Activated CD4-positive, alpha-beta T cell treated with anti-CD3 and anti-CD28 coated beads for 1 hour (primary cell): ENCODE data around the gene CNTNAP2.
A peak's percentile ranks its signal among the peaks of the same experiment; 100 is the strongest.
"Not testable (repeated sequence)": the region's sequence is repeated elsewhere in the genome, so short reads cannot be mapped to it uniquely, and the experiment has no call there.

Experiments
- DNase-seq: peaks from one replicate; pipeline ENCODE4 v3.0.0-alpha.2; 2020

The CNTNAP2 gene

DNA sequence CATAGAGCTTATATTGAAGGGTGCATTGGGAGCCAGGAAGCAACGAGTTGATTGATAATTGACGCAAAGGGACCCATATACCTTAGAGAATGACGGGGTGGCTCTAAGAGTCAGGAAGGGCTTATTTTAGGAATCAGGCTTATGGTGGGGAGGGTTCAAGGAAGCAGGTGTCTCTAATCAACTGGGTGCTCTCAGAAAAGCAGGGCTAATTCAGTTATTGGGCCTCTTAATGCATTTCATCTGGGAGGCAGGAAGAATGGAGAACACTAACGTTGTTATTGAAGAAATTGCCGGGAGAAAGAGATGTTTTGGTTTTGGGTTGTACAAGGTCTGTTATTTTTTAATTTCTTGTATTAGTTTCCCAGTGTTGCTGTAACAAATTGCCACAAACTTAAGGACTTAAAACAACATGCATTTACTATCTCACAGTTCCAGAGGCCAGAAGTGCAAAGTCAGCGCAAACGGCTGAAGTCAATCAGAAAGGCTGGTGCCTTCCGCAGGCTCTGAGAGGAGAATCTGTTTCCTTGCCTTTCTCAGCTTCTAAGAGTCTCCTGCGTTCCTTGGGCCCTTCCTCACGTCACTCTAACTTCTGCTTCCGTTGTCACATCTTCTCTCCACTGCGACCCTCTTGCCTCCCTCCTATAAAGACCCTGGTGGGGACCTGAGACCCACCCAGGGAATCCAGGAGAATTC lies 2145.5 kb downstream of the CNTNAP2 start:
- DNase-seq, result no peak

- peak; percentile 47 for DNase-seq
Measured at GRCh38 chr7:148262721-148263229, 2146.2 kb downstream of the CNTNAP2 start.

- no peak for DNase-seq
Measured at GRCh38 chr7:148264933-148265557, 2148.4 kb downstream of the CNTNAP2 start.

DNA sequence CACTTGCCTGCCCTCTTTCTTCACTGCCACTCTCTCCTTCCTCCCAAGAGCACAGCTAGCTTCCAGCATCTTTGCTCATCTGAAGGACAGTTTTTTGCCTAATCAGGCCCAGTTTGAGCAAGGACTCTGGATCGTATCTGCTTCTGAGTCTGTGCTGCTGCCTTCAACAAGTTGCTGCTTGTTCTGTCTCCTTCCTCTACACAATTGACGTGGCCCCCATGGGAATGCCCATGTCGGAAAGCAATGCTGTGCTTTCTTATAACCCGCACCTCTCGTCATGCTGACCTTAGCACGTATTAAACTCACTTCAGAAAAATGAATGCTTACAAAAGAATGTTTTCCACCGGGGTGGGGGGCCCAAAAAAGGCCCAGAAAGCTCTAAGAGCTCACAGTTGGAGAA lies 2149.3 kb downstream of the CNTNAP2 start:
- DNase-seq, result no peak

GRCh38 chr7:148266795-148267194 lies 2150.2 kb downstream of the CNTNAP2 start:
- no peak for DNase-seq

DNA sequence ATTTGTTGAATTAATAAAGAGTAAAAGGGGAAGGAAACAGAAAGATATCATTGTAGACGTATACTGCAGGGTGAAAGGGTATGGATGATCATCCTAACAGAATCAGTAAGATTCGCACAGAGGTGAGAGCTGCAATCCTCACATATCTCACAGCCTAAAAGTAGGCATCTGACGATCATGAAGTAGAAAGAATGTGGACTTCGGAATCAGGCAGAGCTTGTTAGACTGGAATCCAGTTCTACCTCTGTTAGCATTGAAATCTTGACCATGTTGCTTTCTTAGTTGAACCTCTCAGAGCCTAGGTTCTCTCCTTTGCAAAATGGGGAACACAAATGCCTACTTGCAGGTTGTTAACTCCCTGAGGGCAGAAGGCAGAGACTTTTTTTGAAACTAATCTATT lies 2154.0 kb downstream of the CNTNAP2 start:
- no peak for DNase-seq

DNA sequence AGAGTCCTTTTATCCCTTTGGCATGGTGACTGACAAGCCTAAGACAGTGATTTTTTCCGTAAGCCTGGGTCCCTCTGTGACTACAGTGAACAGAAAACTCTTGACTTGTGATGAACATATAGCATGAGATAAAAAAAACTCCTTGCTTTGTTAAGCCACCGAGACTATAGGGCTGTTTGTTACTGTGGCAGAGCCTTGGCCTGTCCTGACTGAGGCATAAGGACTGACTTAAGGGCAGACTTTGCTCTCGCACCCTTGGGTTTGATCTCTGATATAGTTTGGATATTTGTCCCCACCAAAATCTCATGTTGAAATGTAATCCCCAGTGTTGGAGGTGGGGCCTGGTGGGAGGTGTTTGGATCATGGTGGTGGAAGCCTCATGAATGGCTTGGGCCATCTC lies 2157.5 kb downstream of the CNTNAP2 start:
- no peak for DNase-seq

- no peak for DNase-seq
Measured at GRCh38 chr7:148275359-148275890, 2158.8 kb downstream of the CNTNAP2 start.

GRCh38 chr7:148276314-148277041 lies 2159.9 kb downstream of the CNTNAP2 start:
- no peak for DNase-seq

DNA sequence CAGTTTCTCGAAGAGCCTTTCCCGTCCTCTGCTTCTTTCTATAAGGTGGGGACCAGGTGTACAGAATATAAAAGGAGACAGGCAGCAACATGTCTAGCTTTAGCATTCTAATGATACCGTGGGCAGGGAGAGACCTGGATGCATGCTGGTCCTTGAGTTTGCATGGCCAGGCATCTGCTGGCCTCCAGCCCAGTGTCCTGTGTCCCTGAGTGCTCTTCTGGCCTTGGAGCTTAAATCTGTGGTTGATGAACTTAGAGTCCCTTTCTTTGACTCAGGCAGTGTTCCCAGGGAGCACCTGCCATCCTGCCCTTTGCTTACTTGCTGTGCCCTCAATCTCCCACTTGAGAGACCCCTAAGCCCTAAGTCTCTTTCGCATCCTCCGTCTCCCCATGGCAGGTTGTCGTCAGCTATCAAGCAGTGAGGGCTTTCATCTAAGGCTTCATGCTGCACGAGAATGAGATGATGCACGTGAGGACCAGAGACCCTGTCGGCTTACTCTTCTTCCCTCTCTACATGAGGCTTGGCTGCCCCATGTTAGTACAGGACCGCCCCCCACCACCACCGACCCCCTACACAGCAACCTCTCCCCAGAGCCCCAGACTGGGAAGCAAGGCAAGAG lies 2160.6 kb downstream of the CNTNAP2 start:
- DNase-seq, result no peak

DNA sequence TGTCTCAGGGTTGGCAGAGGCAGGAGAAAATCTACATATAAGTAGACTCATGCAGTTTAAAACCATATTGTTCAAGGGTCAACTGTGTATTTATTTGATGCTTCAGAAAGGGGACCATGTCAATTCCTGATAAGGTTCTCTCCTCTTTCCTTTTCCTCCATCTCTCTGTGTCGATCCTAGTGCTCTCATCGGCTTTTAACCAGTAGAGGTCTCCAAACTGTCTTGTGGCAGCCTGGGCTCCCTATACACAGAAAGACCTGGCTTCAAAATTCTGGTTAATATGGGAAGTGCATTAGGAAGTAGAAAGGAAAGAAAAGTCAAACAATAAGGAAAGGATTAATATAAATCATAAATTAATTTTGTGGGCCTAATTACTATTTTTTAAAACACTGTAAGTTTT lies 2169.5 kb downstream of the CNTNAP2 start:
- no peak for DNase-seq

DNA sequence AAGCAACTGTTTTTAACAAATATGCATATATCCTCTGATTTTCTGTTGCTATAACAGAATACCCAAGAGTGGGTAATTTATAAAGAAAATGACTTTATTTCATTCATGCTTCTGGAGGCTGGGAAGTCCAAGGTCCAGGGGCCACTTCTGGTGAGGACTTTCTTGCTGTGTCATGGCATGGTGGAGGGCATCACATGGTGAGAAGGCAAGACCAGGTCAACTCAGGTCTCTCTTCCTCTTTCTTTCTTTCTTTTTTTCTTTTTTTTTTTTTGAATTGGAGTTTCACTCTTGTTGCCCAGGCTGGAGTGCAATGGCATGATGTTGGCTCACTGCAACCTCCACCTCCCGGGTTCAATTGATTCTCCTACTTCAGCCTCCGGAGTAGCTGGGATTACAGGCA lies 2170.9 kb downstream of the CNTNAP2 start:
- no peak for DNase-seq

- no peak for DNase-seq
Measured at GRCh38 chr7:148288592-148289151, 2172.1 kb downstream of the CNTNAP2 start.

- no peak for DNase-seq
Measured at GRCh38 chr7:148289630-148290029, 2173.0 kb downstream of the CNTNAP2 start.

DNA sequence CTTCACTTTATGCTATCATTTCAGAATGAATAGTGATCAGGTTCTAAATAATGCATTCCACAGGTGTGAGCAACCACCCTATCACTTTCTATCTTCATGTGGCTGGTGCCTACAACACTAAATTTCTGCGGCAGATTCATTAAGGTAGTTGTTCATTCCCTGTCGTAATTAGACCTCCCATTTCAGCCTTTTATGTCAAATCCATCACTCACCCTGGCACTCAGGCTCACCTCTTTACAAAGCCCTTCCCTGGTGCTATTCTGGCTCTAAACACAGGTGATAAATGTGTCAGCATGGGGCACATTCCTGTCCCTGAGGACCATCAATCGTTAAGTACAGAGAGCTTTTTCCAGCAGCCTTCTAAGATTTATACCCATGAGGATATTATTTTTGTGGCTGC lies 2173.9 kb downstream of the CNTNAP2 start:
- DNase-seq, result no peak

DNA sequence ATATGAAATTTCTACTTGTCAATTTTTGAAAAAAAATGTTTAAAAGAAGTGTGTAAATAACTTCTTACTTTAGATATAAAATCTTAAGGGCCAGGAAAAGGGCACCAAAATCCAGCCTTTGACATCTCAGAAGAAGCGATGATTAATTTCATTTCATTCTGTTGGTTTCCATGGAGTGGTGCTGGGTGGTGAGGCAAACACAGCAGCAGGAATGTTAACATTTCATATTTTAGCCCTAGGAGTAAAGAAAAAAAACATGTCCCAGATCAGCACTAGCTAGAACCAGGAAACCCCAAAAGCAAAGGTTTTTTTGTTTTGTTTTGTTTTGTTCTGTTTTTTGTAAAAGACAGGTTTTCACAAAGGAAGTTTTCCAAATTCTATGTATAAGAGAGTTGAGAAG lies 2175.2 kb downstream of the CNTNAP2 start:
- DNase-seq, result no peak

DNA sequence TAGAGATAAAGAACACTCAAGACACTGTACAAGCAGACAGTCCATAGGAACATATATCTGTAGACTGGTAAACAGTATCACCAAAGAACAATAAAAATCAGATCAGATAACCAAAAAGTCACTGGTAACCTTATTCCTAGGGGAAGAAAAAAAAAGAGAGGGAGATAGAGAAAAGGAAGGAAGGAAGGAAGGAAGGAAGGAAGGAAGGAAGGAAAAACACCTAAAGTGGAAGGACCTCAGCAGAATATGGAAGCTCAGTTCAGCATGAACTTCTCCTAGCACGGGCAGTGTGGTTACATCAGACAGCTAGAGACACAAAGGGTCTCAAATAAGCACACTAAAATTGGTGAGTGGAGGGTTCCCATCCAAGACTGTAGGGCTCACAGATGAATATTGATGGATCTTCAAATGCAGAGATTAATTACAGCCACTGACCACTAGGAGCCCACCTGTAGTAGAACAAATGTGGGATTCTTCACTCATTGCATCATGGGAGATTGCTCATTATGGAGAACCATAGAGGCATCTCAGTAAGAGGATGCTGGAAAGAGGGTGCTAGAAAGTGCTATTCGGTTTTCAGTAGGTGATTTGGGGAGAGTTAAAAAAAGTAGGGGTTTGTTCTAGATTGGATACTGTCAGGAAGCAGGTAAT lies 2180.5 kb downstream of the CNTNAP2 start:
- DNase-seq, result no peak

GRCh38 chr7:148298768-148299167 lies 2182.2 kb downstream of the CNTNAP2 start:
- not testable (repeated sequence) for DNase-seq

DNA sequence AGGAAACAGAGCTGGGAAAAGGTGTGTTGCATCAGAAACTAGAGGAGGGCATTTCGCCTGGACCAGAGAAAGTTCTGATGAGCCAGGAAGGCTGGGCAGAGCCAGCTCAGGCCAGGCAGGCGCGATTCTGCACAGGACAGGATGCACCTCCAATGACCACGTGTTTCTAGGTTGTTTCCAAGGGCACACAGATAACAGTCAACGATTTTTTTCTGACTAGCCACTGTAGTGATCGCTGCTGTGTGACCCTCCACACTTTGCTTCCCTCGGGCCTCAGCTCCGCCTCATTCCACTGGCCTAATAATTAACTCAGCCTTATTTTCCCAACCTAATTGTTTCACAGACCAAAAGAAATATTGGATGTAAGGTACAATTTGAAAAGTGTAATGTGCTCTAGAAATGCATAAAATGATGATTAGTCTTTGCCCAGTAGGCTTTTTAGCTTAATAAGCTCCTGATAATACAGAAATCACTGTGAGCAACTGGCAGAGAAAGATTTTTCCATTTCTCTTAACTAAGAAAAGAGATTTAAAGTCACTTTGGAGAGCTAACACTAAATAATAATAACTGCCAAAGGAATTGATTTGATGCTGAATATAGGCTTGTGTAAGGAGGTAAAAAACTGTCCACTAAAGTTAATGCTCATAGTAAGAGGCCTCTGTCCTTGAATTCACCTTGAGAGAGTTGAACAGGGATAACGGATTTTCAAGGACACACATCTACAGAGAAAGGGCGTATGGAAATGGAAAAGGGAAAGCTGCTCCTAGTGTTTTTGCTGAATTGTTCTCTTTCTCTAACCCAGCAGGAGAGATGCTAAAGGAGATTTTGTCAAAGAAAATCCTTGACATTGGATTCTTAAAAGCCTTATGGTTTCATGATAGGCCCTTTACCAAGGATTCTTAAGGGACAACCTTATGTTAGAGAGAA lies 2183.0 kb downstream of the CNTNAP2 start:
- DNase-seq, result no peak

DNA sequence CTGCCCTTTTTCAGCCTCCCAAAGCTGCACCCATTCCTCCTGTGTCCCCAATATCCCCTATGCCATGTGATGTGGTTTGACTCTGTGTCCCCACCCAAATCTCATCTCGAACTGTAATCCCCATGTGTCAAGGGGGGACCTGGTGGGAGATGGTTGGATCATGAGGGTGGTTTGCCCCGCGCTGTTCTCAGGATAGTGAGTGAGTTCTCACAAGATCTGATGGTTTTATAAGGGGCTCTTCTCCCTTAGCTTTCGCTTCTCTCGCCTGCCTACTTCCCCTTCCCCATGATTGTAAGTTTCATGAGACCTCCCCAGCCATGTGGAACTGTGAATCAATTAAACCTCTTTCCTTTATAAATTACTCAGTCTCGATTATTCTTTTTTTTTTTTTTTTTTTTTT lies 2185.8 kb downstream of the CNTNAP2 start:
- DNase-seq, result not testable (repeated sequence)
